ENCODE data around the gene ACER3.
"Not testable (repeated sequence)": the region's sequence is repeated elsewhere in the genome, so short reads cannot be mapped to it uniquely, and the experiment has no call there.

The ACER3 gene

DNA sequence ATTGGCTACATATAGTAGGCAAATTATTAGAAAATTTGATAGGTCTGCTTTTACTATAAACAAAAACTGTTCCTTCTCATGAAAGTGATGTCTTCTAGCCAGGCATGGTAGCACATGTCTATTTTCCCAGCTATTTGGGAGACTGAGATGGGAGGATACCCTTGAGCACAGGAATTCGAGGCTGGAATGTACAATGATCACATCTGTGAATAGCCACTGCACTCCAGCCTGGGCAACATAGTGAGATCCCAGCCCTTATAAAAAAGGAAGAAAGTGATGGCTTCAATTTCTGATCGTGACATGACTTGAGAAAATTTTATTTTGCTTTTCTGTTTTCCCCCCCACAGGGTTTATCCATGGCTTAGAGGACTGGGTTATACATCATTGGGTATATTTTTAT lies 154.0 kb downstream of the ACER3 start:
- Mint-ChIP-seq H3K36me3 (peaks cover 8% of the 10 kb centered on the region), H3K9me3 (no peaks in the 10 kb centered on the region), H3K27me3 (no peaks in the 10 kb centered on the region), H3K27ac (no peak overlapping the region), H3K4me1 (no peaks in the 10 kb centered on the region), H3K4me3 (no peak overlapping the region)
- no peak for ATAC-seq

DNA sequence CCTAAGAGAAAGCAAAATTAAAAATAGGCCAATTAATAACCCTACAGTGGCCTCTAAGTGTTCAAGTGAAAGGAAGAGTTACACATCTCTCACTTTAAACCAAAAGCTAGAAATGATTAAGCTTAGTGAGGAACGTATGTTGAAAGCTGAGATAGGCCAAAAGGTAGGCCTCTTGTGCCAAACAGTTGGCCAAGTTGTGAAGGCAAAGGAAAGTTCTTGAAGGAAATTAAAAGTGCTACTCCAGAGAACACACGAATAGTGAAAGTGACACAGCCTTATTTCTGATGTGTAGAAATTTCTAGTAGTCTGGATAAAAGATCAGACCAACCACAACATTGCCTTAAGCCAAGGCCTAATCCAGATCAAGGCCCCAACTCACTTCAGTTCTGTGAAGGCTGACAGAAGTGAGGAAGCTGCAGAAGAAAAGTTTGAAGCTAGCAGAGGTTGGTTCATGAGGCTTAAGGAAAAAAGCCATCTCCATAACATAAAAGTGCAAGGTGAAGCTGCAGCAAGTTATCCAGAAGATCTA lies 157.7 kb downstream of the ACER3 start:
- H3K27me3 Mint-ChIP-seq, H3K4me1 Mint-ChIP-seq, H3K9me3 Mint-ChIP-seq, H3K27ac Mint-ChIP-seq, H3K4me3 Mint-ChIP-seq, ATAC-seq: not testable (repeated sequence)
- peaks cover 14% of the 10 kb centered on the region for H3K36me3 Mint-ChIP-seq

GRCh38 chr11:77019976-77020595 lies 159.4 kb downstream of the ACER3 start:
- no peaks in the 10 kb centered on the region for H3K9me3 Mint-ChIP-seq
- H3K36me3 Mint-ChIP-seq: peaks cover 14% of the 10 kb centered on the region
- no peak overlapping the region for H3K27ac Mint-ChIP-seq
- no peak for ATAC-seq
- H3K4me3 Mint-ChIP-seq: no peak overlapping the region
- no peaks in the 10 kb centered on the region for H3K27me3 Mint-ChIP-seq
- no peaks in the 10 kb centered on the region for H3K4me1 Mint-ChIP-seq

GRCh38 chr11:77020734-77021133 lies 160.0 kb downstream of the ACER3 start:
- H3K4me1 Mint-ChIP-seq: no peaks in the 10 kb centered on the region
- no peaks in the 10 kb centered on the region for H3K27me3 Mint-ChIP-seq
- no peak overlapping the region for H3K4me3 Mint-ChIP-seq
- ATAC-seq: no peak
- H3K9me3 Mint-ChIP-seq: no peaks in the 10 kb centered on the region
- peaks cover 14% of the 10 kb centered on the region for H3K36me3 Mint-ChIP-seq
- no peak overlapping the region for H3K27ac Mint-ChIP-seq

GRCh38 chr11:77024745-77025144 lies 164.0 kb downstream of the ACER3 start:
- peak; percentile 60 for ATAC-seq
- no peak overlapping the region for H3K4me3 Mint-ChIP-seq

GRCh38 chr11:77026221-77026620 lies 165.5 kb downstream of the ACER3 start:
- H3K4me1 Mint-ChIP-seq: no peaks in the 10 kb centered on the region
- no peak overlapping the region for H3K27ac Mint-ChIP-seq
- no peak for ATAC-seq
- H3K27me3 Mint-ChIP-seq: peaks cover 32% of the 10 kb centered on the region
- no peak overlapping the region for H3K4me3 Mint-ChIP-seq
- H3K36me3 Mint-ChIP-seq: no peaks in the 10 kb centered on the region
- H3K9me3 Mint-ChIP-seq: no peaks in the 10 kb centered on the region

More at GRCh38 chr11:77024745-77025144, 164.0 kb downstream of the ACER3 start:
- Mint-ChIP-seq H3K9me3 (no peaks in the 10 kb centered on the region), H3K27me3 (peaks cover 18% of the 10 kb centered on the region), H3K4me1 (no peaks in the 10 kb centered on the region), H3K36me3 (peaks cover 6% of the 10 kb centered on the region), H3K27ac (no peak overlapping the region)

DNA sequence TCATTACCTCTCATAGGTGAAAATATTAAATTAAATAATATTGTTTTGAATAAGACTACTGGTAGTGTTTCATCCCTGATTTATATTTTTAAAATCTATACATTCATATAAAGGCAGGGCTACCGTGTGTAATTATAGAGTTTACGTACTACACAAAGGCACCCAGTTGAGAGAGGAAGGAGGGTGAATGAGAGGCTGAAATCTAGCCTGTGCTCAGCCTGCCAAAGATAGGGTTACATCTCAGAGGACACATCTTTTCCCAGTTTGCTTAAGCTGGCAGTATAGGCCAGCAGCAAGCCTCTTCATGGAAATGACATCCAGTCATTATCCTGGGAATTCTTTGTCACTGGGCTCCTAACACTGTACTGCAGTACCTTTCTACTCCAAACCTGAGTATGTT lies 166.0 kb downstream of the ACER3 start:
- ATAC-seq: no peak
- Mint-ChIP-seq H3K4me3 (no peak overlapping the region), H3K4me1 (no peaks in the 10 kb centered on the region), H3K27me3 (peaks cover 38% of the 10 kb centered on the region), H3K27ac (no peak overlapping the region), H3K36me3 (no peaks in the 10 kb centered on the region), H3K9me3 (no peaks in the 10 kb centered on the region)

GRCh38 chr11:77027275-77027674 lies 166.6 kb downstream of the ACER3 start:
- no peaks in the 10 kb centered on the region for H3K36me3 Mint-ChIP-seq
- peaks cover 38% of the 10 kb centered on the region for H3K27me3 Mint-ChIP-seq
- H3K27ac Mint-ChIP-seq: no peak overlapping the region
- H3K9me3 Mint-ChIP-seq: no peaks in the 10 kb centered on the region
- no peak for ATAC-seq
- H3K4me3 Mint-ChIP-seq: no peak overlapping the region
- H3K4me1 Mint-ChIP-seq: no peaks in the 10 kb centered on the region

- Mint-ChIP-seq H3K27ac (no peak overlapping the region), H3K27me3 (peaks cover 38% of the 10 kb centered on the region), H3K4me1 (peaks cover 6% of the 10 kb centered on the region), H3K36me3 (no peaks in the 10 kb centered on the region), H3K9me3 (no peaks in the 10 kb centered on the region), H3K4me3 (no peak overlapping the region)
- no peak for ATAC-seq
Measured at GRCh38 chr11:77029829-77030228, 169.1 kb downstream of the ACER3 start.

DNA sequence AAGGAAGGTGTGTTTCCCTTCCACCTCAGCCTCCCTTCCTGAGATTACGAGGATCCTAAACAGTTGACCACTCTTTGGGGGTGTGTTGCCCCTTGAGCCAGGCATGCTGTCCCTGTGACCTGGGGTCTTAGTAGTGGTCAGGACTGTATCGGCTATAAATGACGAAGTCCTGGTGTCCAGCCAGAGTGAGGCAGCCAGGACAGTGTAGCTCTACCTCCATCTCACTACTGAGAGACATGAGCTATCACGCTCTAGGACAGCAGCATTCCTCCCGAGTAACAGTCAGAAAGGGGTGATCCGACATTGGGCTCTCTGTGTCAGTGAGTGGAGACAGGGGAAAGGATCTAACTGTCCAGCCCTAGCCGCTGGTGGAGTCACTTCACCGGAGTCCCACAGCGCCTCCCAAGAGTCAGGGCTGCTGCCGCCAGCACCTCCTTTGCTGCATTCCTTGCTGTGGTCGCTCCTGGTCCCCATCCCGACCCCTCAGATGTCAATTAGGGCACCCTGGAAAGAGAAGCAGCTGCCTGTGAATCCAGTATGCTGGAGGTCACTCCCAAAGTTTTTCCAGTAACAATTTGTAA lies 170.2 kb downstream of the ACER3 start:
- ATAC-seq: no peak

GRCh38 chr11:77031599-77031998 lies 170.9 kb downstream of the ACER3 start:
- Mint-ChIP-seq H3K27me3 (peaks cover 40% of the 10 kb centered on the region), H3K27ac (no peak overlapping the region), H3K36me3 (no peaks in the 10 kb centered on the region), H3K4me1 (peaks cover 6% of the 10 kb centered on the region), H3K9me3 (no peaks in the 10 kb centered on the region), H3K4me3 (no peak overlapping the region)
- ATAC-seq: no peak

More for the DNA sequence above, 170.2 kb downstream of the ACER3 start:
- Mint-ChIP-seq H3K36me3 (no peaks in the 10 kb centered on the region), H3K9me3 (no peaks in the 10 kb centered on the region), H3K4me3 (no peak overlapping the region), H3K27me3 (peaks cover 38% of the 10 kb centered on the region), H3K4me1 (peaks cover 6% of the 10 kb centered on the region), H3K27ac (no peak overlapping the region)

DNA sequence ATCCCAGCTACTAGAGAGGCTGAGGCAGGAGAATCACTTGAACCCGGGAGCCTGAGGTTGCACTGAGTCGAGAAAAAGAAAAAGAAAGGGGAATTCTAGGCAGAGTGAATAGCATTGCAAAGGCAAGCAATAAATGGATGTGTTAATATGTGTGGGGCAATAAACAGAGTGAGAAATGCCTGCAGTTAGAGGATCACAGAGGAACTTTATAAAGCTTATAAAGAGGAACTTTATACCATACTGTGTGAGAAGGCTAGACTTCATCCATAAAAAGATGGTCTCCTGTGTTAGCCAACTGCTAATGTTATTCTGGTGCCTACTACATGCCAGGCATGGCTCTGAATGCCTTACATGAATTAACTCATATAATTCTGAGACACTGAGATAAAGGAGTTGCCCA lies 174.3 kb downstream of the ACER3 start:
- H3K4me1 Mint-ChIP-seq: peaks cover 27% of the 10 kb centered on the region
- no peak overlapping the region for H3K4me3 Mint-ChIP-seq
- no peaks in the 10 kb centered on the region for H3K36me3 Mint-ChIP-seq
- H3K9me3 Mint-ChIP-seq: no peaks in the 10 kb centered on the region
- H3K27me3 Mint-ChIP-seq: peaks cover 44% of the 10 kb centered on the region
- ATAC-seq: no peak
- no peak overlapping the region for H3K27ac Mint-ChIP-seq

GRCh38 chr11:77035580-77035979 lies 174.9 kb downstream of the ACER3 start:
- Mint-ChIP-seq H3K36me3 (no peaks in the 10 kb centered on the region), H3K4me1 (peaks cover 31% of the 10 kb centered on the region), H3K27me3 (peaks cover 44% of the 10 kb centered on the region), H3K4me3 (no peak overlapping the region), H3K27ac (no peak overlapping the region), H3K9me3 (no peaks in the 10 kb centered on the region)
- no peak for ATAC-seq

DNA sequence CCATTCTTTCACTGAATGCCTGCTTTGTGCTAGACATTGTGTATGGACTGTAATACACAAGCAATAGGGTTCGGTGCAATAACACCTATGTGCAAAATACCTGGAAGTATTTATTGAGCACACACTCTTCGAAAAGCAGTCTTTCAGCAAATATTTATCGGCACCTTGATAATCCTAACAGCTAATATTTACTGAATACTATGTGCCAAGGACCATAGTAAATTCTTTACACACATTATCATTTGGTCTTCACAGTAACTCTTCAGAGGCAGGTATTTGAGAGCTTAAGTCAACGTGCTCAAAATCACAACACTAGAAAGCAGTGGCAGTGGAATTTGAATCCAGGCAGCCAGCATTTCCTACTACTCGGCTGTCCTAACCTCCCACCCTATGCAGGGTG lies 175.7 kb downstream of the ACER3 start:
- no peak overlapping the region for H3K4me3 Mint-ChIP-seq
- H3K27ac Mint-ChIP-seq: no peak overlapping the region
- no peaks in the 10 kb centered on the region for H3K36me3 Mint-ChIP-seq
- H3K27me3 Mint-ChIP-seq: peaks cover 44% of the 10 kb centered on the region
- H3K9me3 Mint-ChIP-seq: no peaks in the 10 kb centered on the region
- ATAC-seq: no peak
- H3K4me1 Mint-ChIP-seq: peaks cover 33% of the 10 kb centered on the region

DNA sequence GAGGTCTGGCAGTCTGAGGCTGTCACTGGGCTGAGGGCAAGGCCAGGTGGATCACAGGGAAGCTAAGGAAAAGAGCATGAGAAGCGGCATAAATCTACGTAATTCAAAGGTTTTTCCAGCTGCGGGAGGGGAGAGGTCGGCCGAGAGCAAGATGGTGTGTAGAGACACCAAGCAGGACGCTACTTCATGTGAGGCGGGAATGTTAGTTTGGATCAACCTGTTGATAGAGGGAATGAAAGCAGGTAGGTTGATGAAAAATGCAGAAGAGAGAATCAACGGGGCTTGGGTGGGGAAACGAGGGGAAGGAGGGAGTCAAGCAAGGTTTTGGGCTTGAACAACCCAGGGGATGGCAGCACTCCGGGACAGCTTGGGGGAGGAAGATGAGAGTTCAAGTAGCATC lies 176.3 kb downstream of the ACER3 start:
- Mint-ChIP-seq H3K27me3 (peaks cover 47% of the 10 kb centered on the region), H3K4me1 (peaks cover 33% of the 10 kb centered on the region), H3K4me3 (no peak overlapping the region), H3K9me3 (no peaks in the 10 kb centered on the region), H3K27ac (no peak overlapping the region), H3K36me3 (no peaks in the 10 kb centered on the region)
- no peak for ATAC-seq
